OCI-M2 (cell line): ENCODE results near the gene UHMK1.

Experiments
- DNase-seq: peaks from one replicate; lab custom pipeline; 2025; ENCODE audit not compliant: unreplicated experiment; lab: John Stamatoyannopoulos, UW

The UHMK1 gene

DNA sequence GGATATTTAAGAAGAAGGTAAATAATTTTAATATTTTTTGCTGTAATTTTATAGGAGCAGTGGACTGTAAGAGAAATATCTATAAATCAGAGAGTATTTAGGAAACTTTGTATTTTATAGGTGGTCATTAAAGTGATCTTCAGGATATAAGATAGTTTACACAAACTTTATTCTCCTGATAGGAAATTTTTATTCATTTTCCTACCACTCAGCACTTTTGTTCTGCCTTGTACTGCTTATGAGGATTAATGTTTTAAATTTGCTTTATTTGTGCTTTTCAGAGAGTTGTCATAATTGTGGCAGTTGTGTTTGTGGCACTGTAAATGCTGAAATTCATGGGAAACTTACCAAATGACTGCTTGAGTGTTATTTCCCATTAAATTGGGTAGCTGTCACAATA lies 29.7 kb downstream of the UHMK1 start:
- DNase-seq: no peak

DNA sequence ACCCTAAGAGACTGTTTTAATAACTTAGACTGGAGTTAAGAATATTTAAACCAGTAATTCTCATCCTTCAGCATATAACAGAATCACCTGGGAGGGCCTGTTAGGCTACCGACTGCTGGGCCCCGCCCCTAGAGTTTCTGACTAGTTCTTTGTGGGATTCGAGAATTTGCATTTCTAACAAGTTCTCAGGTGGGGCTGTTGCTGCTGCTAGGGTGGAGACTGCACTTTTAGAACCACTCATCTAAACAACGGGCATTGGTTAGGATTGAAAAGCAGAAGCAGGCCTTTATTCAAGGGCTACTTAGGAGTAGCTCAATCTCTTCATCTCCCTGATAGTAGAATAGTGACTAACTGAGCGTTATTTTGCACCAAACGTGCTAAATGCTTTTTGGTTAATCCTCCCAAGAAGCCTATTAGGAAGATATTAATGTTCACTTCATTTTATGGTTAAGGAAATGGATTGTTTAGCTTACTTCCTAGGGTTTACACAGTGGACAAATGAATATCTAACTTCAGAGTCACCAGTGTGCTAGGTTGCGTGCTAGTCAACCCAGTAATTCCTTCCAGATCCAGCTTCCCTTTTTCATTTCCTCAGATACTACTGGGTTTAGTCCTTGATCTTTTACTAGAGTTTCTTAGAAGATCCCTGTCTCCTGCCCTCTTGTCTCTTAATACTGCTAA lies 32.8 kb downstream of the UHMK1 start:
- DNase-seq: no peak

DNA sequence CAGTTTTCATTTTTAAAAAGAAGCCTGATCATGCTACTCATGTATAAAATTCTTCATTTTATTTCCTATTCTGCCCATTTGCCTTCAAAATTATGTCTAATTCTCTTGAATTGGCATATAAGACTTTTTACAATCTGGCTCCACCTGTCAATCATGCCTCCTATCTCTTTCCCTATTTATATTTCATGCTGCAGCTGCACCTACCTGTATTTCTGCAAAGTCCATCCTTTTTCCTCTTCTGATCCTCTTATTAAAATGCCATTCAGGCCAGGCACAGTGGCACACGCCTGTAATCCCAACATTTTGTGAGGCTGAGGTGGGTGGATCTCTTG lies 33.3 kb downstream of the UHMK1 start:
- no peak for DNase-seq

DNA sequence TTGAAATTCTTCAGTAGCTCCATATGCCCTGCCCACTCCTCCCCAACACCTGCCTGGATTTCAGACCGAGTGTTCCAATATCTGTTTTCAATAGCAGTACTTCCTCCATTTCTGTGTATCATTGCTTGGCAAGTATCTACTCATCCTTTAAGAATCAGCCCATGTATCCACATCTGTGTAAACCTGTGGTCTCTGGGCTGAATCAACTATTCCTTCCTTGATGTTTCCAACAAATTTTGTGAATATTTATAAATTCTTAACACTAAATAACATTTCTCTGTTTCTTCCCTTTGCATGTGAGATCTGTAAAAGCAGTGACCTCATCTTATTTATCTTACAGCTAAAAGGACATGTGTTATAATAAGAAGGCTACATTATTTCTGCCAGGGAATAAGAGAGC lies 37.9 kb downstream of the UHMK1 start:
- DNase-seq: no peak

DNA sequence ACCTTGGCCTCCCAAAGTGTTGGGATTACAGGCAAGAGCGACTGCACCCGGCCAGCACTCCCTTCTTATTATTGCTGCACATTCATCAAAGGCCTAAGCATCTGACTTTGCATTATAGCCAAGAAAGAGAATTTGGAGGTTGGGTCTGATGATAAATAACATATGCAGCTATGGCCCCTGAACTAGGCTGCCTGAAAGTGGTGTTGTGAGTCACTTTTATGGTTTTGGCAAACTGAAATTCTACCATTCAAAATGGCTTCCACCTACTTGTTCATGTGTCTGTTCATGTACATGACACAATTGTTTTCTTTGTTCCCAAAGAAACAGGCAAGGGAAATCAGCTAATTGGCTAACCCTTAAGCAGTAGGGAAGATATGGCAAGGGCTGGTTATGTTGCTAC lies 38.9 kb downstream of the UHMK1 start:
- DNase-seq: no peak

DNA sequence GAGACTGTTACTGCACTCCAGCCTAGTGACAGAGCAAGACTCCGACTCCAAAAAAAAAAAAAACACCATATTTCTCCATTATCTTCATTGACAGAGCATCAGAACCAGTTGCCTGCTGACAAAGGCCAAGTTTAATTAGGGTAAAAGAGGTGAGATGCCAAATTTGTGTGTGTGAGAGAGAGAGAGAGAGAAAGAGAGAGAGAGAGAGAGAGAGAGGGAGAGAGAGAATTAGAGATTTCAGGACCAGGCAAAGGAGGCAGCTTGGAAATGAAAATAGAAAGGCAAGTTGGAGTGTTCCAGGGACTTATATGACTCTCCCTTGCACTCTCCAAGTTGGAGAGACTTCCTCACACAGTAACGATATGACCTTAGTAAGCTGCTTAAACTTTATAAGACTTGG lies 39.6 kb downstream of the UHMK1 start:
- DNase-seq: no peak

DNA sequence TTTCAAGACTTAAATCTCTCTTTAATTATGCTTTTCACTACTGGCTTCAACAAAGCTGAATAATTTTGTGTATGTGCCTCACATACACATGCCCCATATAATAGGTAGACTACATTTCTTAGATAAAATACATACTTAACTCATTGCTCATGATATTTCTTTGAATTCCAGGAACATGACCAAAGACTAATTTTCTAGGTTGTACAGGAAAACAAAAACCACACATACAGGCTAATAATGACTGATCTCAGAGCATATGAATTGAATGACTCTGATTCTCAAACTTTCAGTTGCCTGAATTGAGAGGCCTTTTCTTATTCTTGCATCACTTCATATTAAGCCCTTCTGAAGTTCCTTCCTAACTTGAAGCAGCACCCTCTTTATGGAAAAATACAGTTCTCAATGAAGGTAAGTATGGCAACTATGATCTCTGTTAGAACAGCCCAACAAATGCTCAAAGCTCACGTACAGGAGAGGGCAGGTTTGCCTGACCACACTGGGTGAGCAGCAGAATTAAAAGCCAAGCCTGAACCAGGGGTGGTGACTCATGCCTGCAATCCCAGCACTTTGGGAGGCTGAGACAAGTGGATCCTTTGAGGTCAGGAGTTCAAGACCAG lies 41.3 kb downstream of the UHMK1 start:
- no peak for DNase-seq

DNA sequence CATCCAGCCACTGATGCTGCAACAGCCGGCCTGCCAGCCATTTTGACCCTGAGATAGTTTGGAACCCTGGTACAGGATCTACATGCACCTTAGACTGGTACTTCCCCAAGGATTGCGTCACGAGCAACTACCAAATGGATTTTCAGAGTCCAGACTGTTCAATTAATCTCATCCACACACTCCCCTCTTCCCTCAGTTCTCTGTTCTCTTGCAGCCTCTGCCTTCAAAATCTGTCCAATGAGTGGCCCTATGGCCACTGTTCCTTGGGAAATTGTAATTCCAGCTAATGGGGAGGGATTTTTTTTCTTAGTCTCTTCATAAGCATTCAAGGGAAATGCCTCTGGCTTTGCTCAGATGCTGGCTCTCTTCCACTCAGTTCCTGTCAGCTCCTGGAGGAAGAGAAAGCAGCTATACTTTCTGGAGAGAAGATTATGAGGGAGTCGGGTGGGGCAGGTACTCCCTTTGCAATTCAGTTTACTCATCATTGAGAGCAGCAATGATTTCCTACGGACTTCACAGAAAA lies 44.1 kb downstream of the UHMK1 start:
- no peak for DNase-seq

DNA sequence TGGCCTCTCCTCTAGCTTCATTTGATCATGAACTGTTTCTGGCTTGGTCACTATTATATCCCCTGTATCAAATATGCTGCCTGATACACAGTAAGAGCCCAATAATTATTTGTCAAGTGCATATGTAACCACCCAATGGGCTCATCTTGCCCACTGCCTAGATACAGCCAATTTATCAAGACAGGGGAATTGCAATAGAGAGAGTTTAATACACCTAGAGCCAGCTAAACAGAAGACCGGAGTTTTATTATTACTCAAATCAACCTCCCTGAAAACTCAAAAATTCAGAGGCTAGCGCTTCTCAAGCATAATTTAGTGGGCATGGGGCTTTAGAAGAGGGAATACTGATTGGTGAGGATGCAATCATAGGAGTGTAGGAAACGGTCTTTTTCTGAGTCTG lies 45.6 kb downstream of the UHMK1 start:
- no peak for DNase-seq

DNA sequence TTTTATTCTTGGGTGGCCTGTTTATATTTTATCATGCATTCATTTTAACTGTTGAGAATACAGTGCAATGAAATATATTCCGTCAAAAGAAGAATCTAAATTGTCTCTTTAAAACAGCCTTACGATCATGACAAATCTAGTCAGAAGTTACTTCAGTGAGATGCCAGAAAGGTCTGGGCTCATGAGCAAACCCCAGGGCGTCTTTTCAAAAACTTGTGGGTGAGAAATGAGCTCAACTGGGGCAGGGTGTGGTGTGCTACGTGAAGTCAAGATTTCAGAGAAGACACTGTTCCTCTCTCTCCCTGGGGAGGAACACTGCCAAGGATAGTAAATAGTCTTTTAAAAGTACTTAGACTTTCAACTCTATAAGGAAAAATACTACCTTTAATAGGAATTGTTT lies 50.6 kb downstream of the UHMK1 start:
- DNase-seq: no peak

DNA sequence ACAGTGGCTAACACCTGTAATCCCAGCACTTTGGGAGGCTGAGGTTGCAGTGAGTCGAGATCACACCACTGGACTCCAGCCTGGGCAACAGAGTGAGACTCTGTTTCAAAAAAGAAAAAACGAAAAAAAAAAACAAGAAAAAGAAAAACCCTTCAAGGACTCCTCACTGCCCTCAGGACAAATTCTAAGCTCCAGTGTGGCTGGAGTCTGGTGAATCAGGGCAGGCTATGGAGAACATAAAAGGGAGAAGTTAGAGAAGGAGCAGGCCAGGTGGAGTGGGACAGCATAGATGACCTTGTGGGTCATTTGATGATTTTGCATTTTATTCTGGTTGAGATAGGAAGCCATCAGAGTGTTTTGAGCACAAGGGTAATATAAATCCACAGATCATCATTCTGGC lies 51.4 kb downstream of the UHMK1 start:
- DNase-seq: no peak

DNA sequence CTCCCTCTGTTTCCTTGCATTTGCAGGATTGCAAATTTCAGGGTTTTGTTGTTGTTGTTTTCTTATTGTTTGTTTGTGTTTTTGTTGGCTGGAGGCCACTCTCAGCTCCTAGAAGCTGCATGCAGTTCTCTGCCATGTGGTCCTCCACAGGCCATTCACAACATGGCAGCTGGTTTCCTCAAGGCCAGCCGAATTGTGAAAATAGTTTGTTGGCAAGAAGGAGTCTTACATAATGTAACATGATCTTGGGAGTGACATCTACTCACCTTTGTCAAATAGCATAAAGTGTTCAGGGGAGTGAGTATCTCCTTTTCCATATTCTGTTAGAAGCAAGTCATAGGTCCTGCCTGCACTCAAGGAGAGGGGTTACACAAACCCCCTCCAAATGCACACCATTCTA lies 53.3 kb downstream of the UHMK1 start:
- DNase-seq: no peak

DNA sequence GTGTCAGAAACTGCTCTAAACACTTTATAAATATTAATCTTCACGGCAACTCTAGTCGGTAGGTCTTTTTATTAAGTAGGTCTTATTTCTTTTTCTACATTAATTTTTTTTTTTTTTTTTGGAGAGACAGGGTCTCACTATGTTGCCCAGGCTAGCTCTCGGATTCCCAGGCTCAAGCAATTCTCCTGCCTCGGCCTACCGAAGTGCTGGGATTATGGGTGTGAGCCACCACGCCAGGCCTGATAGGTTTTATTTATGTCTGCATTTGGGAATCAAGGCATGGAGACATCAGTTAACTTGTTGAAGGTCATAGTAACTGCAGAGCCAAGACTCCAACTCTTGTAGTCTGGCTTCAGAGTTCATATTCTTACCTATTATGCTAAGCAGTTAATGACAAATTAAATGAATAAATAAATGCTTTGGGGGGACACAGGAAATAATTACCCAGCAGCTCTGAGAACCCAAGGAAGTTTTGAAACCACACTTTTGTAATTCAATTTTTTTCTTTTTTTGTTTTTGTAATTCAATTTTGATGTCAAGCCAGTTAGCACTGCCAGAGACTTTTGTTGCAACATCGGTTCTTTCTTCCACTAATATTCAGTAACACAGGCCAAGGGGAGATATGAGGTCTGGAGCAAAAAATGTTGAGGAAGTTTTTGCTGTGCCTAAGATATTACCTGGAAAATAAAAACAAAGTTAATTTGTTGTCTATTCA lies 54.5 kb downstream of the UHMK1 start:
- no peak for DNase-seq

DNA sequence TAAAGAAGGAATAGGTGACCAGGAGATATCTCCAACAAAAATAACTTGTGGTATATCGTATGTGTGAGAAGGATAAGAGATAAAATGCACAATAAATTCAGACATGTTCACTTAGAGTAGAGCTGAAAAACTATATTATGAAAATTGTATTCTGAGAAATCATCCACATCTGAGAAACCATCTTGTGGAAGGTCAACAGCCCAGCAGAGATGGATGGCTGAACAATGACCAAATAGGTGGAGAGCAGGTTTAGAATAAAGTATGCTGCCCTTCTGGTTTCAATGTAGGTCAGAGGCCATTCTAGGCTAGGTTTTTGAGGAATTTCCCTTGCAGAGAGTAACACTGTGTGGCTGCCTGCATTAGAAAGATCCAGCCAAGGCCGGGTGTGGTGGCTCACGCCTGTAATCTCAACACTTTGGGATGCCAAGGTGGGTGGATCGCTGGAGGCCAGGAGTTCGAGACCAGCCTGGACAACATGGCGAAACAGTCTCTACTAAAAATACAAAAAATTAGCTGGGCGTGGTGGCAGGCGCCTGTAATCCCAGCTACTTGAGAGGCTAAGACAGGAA lies 55.1 kb downstream of the UHMK1 start:
- DNase-seq: no peak

DNA sequence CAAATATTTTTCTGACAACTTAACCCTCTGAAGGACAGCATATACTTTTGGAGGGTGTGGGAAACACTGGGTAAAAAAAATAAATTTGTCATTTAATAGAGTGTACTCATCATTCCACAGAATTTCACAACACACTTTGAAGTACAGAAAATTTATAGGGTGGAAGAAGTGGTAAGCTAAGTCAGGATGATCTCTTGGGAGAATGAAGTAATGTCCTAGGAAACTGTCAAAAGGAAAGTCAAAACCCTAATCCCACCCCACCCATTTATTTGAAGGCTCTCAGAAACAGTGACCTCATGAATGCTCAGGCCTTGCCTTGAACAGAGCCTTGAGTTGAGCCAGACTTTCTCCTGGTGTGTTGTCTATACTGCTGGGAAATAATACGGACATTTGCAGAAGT lies 56.6 kb downstream of the UHMK1 start:
- no peak for DNase-seq

DNA sequence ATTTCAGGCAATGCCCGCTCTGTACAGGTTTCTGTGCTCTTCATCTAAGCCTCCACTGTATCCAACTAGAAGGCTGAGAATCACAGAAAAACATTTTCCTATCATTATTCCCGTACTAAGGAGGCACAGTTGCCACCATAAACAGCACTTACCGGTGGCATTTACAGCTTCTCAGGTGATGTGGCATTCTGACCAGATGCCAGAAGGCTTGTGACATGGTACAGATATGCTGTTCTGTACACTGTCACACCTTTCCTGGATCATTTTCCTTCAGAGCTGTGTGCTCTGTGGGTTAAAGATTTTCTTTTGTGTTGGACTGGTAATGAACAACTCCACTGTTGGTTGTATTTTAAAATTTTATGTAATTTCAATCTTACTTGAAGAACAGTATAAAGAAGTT lies 59.9 kb downstream of the UHMK1 start:
- DNase-seq: no peak

DNA sequence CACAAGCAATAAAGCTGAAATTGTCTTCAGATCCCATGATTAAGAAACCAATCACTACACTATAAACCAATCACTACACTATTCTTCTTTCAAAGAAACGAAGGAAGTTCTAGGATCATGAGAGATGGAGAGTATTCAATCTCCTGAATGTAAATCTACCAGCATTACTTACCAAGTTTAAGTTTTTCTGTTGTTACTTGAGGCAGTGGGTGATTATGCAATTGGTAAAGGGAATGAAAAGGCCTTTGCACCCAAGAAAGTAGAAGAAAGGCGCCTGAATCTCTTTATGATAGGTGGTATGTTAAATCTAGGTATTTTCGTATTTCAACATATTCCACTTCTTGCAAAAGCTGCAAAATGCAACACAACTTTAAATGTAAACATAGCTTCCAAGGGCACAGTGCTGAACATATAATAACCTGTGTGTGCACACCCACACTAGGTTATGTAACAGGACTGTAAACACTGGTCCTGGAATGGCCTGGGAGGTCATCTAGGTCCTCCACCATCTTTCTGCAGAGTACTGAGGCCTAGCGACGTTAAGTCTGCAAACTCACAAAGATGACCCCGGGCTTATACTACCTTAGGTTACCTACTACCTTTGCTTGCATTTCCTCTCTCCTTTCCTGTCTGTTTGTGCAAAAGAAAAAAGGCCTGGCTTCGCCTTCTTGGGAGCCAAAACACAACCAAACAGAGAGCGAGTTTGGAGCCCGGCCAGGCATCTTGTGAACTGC lies 62.9 kb downstream of the UHMK1 start:
- DNase-seq: no peak

DNA sequence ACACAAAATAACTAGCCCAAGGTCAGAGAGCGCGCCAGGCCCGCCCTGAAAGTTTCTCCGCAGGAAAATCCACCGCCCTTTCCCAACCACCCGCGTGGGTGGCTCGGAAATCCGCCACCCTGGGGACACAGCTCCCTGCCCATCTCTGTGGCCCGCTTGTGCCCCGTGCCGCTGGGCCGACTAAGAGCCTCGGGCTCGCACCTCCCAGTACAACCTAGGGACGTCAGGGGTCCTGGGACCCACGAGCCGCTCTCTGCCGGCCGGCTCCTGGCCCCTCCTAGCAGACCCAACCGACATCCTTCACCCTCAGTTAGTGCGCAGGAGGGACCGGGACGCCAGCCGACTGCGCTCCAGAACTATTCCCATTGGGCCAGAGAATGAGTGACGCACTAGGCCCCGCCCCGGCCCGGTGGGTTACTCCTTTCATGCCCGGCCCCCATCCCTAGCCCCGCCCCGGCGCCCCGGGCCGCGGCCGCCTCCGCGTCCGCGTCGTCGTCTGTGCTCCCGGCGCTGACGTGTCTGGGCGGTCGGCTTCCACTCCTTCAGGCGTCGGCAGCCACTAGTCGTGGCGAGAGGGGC lies 63.5 kb downstream of the UHMK1 start:
- DNase-seq: peak; percentile 79

DNA sequence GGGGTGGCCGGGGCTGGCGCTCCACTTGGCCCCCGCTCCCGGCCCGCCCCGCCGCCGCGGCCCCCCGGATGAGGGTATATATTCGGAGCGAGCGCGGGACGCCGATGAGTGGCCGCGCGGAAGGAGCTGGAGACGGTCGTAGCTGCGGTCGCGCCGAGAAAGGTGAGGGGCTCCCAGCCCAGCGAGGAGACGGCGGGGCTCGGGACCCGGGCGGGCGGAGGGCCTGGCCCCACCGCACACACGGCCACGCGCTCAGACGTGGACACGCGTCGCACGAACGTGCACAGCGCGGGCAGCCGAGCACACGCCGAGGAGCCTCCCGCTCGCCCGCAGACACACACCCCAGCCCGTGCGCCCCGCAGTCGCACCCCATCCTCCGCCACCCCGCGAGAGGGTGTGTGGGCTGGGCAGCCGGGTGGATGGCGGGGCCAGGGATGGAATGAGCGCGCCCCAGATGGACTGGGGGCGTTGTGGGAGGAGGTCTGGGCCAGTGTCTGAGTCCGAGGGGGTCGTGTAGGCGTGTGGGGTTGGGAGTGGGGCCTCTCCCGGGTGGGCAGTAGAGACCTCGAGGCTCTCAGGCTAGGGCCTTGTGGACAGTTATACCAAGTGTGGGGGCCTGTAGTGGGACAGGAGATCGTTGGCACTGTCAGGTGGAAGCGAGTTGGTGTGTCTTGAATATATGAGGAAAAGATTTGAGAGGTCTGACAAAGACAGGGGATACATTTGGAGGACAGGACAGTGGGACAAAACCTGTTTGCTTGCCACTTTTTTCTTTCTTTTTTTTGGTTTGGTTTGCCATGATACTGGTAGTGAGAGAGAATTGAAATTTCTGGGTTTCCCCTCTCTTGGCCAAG lies 64.2 kb downstream of the UHMK1 start, which contains the start of gene UAP1:
UAP1 (plus strand) TSS at position 107 of the 854 bp plus-strand sequence. CDS start 4,347 bp downstream, outside the sequence.
- DNase-seq: no peak

DNA sequence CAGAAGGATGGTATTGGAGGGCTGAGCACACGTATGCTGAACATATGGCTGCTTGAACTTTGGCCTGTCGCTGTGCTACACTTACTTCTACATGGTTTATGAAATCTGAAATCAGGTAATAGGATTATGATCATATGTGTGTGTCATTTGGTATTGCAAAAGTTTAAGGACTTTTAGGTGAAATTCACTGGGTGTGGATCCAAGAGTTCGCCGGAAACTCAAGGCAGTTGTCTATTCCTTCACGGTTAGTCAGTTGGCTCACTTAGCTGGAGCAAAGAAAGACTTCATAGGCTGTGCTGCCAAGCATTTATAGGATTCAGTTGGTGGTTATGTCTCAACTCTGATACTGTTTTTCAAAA lies 64.8 kb downstream of the UHMK1 start:
- no peak for DNase-seq
